DND-41 (cell line): ENCODE measurements around the gene CBLN2.

Experiments
- ATAC-seq: fragments of 200-7000 bp; cut with Tn5 transposase; 3 replicates; pipeline ENCODE4 v1.9.1; 2021; ENCODE audit warnings: low read depth; ENCODE audit not compliant: insufficient read depth
- DNase-seq: peaks from one replicate; pipeline ENCODE4 v3.0.0-alpha.2; 2020
- H2AFZ ChIP-seq: 2 replicates; pipeline ENCODE4 v1.6.0; 2012; ENCODE audit warnings: low read depth, low read length
- H3K27ac ChIP-seq: 2 replicates; pipeline ENCODE4 v1.5.1; 2012; ENCODE audit warnings: low read length, inconsistent platforms
- H3K27me3 ChIP-seq: fragments of 200-600 bp; sonication (generic); 2 replicates; pipeline ENCODE4 v1.6.0; 2012; ENCODE audit warnings: low read length, mild to moderate bottlenecking, inconsistent platforms; ENCODE audit not compliant: insufficient read depth, poor library complexity
- H3K36me3 ChIP-seq: 2 replicates; pipeline ENCODE4 v1.5.1; 2012; ENCODE audit warnings: low read length, inconsistent platforms; ENCODE audit not compliant: insufficient read depth
- H3K4me1 ChIP-seq: 2 replicates; pipeline ENCODE4 v1.5.1; 2012; ENCODE audit warnings: mild to moderate bottlenecking, low read length; ENCODE audit not compliant: insufficient read depth
- H3K4me2 ChIP-seq: 2 replicates; pipeline ENCODE4 v1.6.0; 2012; ENCODE audit warnings: mild to moderate bottlenecking, moderate library complexity, low read length, inconsistent platforms; ENCODE audit not compliant: insufficient read depth
- H3K4me3 ChIP-seq, 2 experiments: fragments of 200-600 bp in 1 of 2; shearing (Covaris generic) in 1 of 2; 2 replicates each; pipeline ENCODE4 v1.5.1; 2012 to 2016; ENCODE audit warnings: inconsistent platforms in 2 of 2, low read length in 2 of 2, mild to moderate bottlenecking in 2 of 2, low read depth in 1 of 2, moderate library complexity in 1 of 2
- H3K79me2 ChIP-seq: 2 replicates; pipeline ENCODE4 v1.6.0; 2012; ENCODE audit warnings: low read length, inconsistent platforms; ENCODE audit not compliant: insufficient read depth
- H3K9ac ChIP-seq: 2 replicates; pipeline ENCODE4 v1.6.0; 2012; ENCODE audit warnings: low read depth, mild to moderate bottlenecking, inconsistent platforms, low read length, moderate library complexity
- H3K9me3 ChIP-seq: 2 replicates; pipeline ENCODE4 v1.5.1; 2012; ENCODE audit warnings: low read length, moderate library complexity, mild to moderate bottlenecking, inconsistent platforms; ENCODE audit not compliant: insufficient read depth, severe bottlenecking
- H4K20me1 ChIP-seq: 2 replicates; pipeline ENCODE4 v1.6.0; 2012; ENCODE audit warnings: low read length; ENCODE audit not compliant: insufficient read depth
- CTCF ChIP-seq: IDR thresholded peaks from 2 replicates; pipeline ENCODE4 v1.5.1; 2012; ENCODE audit warnings: borderline replicate concordance, low read length, moderate library complexity, mild to moderate bottlenecking; ENCODE audit not compliant: poor library complexity, severe bottlenecking; ENCODE audit errors: extremely low read depth
- EZH2 ChIP-seq: IDR thresholded peaks from 3 replicates; pipeline ENCODE4 v1.6.1; 2012; ENCODE audit warnings: borderline replicate concordance, low read depth, mild to moderate bottlenecking, moderate library complexity, low read length, inconsistent platforms; ENCODE audit not compliant: severe bottlenecking

CBLN2 gene

GRCh38 chr18:72542342-72542741, 1.8 kb downstream of the CBLN2 start:
- Histone ChIP-seq H3K9me3 (peaks cover 5% of the 10 kb centered on the region), H3K27me3 (no peaks in the 10 kb centered on the region), H4K20me1 (no peaks in the 10 kb centered on the region), H3K4me1 (no peaks in the 10 kb centered on the region), H3K79me2 (no peaks in the 10 kb centered on the region), H3K9ac (no peak overlapping the region), H3K27ac (no peak overlapping the region), H3K4me2 (no peak overlapping the region), H2AFZ (no peak overlapping the region), H3K36me3 (no peaks in the 10 kb centered on the region), H3K4me3 (no peak overlapping the region)
- TF ChIP-seq EZH2 (no peak), CTCF (no peak)
- no peak for ATAC-seq
- DNase-seq: no peak

GRCh38 chr18:72541871-72542332, 2.2 kb downstream of the CBLN2 start:
- no peak overlapping the region for H3K4me3 ChIP-seq
- no peaks in the 10 kb centered on the region for H4K20me1 ChIP-seq
- no peaks in the 10 kb centered on the region for H3K27me3 ChIP-seq
- H3K4me2 ChIP-seq: no peak overlapping the region
- no peak overlapping the region for H2AFZ ChIP-seq
- H3K36me3 ChIP-seq: no peaks in the 10 kb centered on the region
- no peaks in the 10 kb centered on the region for H3K4me1 ChIP-seq
- H3K9ac ChIP-seq: no peak overlapping the region
- no peak overlapping the region for H3K27ac ChIP-seq
- no peaks in the 10 kb centered on the region for H3K79me2 ChIP-seq
- DNase-seq: no peak
- ATAC-seq: no peak
- TF ChIP-seq CTCF (no peak), EZH2 (no peak)
- peaks cover 5% of the 10 kb centered on the region for H3K9me3 ChIP-seq

- Histone ChIP-seq H3K36me3 (no peaks in the 10 kb centered on the region), H3K27me3 (no peaks in the 10 kb centered on the region), H4K20me1 (no peaks in the 10 kb centered on the region), H3K79me2 (no peaks in the 10 kb centered on the region), H3K4me2 (no peak overlapping the region), H3K4me1 (no peaks in the 10 kb centered on the region), H3K27ac (no peak overlapping the region), H3K9ac (no peak overlapping the region), H3K4me3 (no peak overlapping the region), H3K9me3 (peaks cover 5% of the 10 kb centered on the region), H2AFZ (no peak overlapping the region)
- TF ChIP-seq EZH2 (no peak), CTCF (no peak)
- no peak for DNase-seq
- ATAC-seq: no peak
These were observed 4.2 kb downstream of the CBLN2 start for GRCh38 chr18:72539901-72540300.

- Histone ChIP-seq H3K9ac (no peak overlapping the region), H3K4me2 (no peak overlapping the region), H4K20me1 (no peaks in the 10 kb centered on the region), H3K79me2 (no peaks in the 10 kb centered on the region), H3K27me3 (no peaks in the 10 kb centered on the region), H3K9me3 (no peaks in the 10 kb centered on the region), H3K4me3 (no peak overlapping the region), H3K4me1 (no peaks in the 10 kb centered on the region), H3K36me3 (no peaks in the 10 kb centered on the region), H3K27ac (no peak overlapping the region), H2AFZ (no peak overlapping the region)
- ATAC-seq (no peak), DNase-seq (no peak)
- TF ChIP-seq EZH2 (no peak), CTCF (no peak)
These were observed 13.5 kb downstream of the CBLN2 start for GRCh38 chr18:72530622-72531021.
